Vagina (tissue), 2 donors: ENCODE results near the gene SYNM. TPM values are rescaled to one million over a fixed set of nuclear protein-coding genes. Genes with fewer than 3 reads are reported as not detected.

ENCODE experiments used
- DNase-seq, 2 donors: peaks; one replicate each; pipeline ENCODE4 v3.0.0-alpha.2; 2017; ENCODE audit errors: extremely low spot score in 2 of 2
- H3K27ac ChIP-seq: fragments of 200-600 bp; sonication (generic); one replicate; pipeline ENCODE4 v1.5.1; 2019
- H3K27me3 ChIP-seq: fragments of 200-600 bp; sonication (generic); one replicate; pipeline ENCODE4 v1.5.1; 2019
- H3K36me3 ChIP-seq, 2 donors: fragments of 200-600 bp; sonication (generic); one replicate each; pipeline ENCODE4 v1.5.1; 2017 to 2019
- H3K4me1 ChIP-seq: fragments of 200-600 bp; sonication (generic); one replicate; pipeline ENCODE4 v1.5.1; 2019
- H3K4me3 ChIP-seq, 2 donors: fragments of 200-600 bp; sonication (generic); 1 replicate in 1 of 2; 2 replicates in 1 of 2; pipeline ENCODE4 v1.5.1; 2016 to 2019
- H3K9me3 ChIP-seq: fragments of 200-600 bp; sonication (generic); one replicate; pipeline ENCODE4 v1.5.1; 2019
- POLR2A ChIP-seq, 2 donors: fragments of 450-650 bp; IDR thresholded peaks; one replicate each; pipeline ENCODE4 v1.6.1; 2017; ENCODE audit warnings: antibody characterized with exemption in 2 of 2, mild to moderate bottlenecking in 2 of 2, moderate library complexity in 2 of 2
- POLR2AphosphoS5 ChIP-seq, 2 donors: sonication (generic); formaldehyde crosslinking; IDR thresholded peaks; one replicate each; pipeline ENCODE4 v1.9.0; 2017; ENCODE audit warnings: antibody characterized with exemption in 2 of 2, mild to moderate bottlenecking in 2 of 2, low read depth in 1 of 2; ENCODE audit not compliant: insufficient read depth in 1 of 2
- intact Hi-C: fragments of 100-400 bp; cut with DNase I; formaldehyde crosslinking; loops from one replicate; pipeline ENCODE4 v1.15.1; 2023
- total RNA-seq: library from RNA; depleted of rRNA; stranded (reverse); fragments of >200 nt; gene quantifications from one replicate; pipeline ENCODE4 v1.2.3, GENCODE V29; 2016
- TF ChIP-seq, protein P1 (sequence below), 3 experiments: fragments of 450-650 bp in 2 of 3; fragments of 200-600 bp in 1 of 3; sonication (generic) in 1 of 3; IDR thresholded peaks; one replicate each; pipeline ENCODE4 v1.5.1; 2017 to 2019; ENCODE audit warnings: antibody characterized with exemption in 3 of 3, mild to moderate bottlenecking in 2 of 3, moderate library complexity in 2 of 3

SYNM gene
- total RNA-seq, 1 donor from 2014 or later: 62.6 TPM

DNA sequence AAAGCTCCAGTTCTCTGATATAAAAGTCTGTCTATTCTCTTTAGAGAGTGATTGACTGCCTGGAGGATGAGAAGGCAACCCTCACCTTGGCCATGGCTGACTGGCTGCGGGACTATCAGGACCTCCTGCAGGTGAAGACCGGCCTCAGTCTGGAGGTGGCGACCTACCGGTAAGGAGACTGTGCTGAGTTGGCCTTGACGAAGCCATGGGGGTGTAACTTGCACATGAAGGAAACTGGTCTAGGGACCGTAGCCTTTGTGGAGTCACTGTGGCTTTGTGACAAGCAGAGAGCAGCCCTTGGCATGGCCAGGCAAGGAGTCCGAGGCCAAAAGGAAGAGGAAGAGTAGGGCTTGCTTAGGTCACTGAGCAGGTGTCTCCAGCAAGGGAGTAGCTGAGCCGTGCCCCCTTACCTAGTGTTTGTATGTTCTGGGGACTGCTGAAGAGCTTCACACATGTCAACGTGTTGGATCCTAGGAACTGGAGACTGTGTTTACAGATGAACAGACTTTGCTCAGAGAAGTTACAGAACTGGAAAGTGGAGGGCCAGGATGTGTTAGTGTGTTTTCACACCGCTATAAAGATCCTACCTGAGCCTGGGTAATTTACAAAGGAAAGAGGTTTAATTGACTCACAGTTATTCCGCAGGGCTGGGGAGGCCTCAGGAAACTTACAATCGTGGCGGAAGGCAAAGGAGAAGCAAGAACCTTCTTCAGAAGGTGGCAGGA is 8.8 kb downstream of the SYNM start:
- peaks cover 15% of the 10 kb centered on the region for H3K4me1 ChIP-seq
- H3K36me3 ChIP-seq: no peaks in the 10 kb centered on the region
- no peaks in the 10 kb centered on the region for H3K27me3 ChIP-seq
- intact Hi-C loops: no loop called here
- H3K27ac ChIP-seq: no peak overlapping the region
- TF ChIP-seq POLR2AphosphoS5 (IDR thresholded peaks at IDR 0.05; ENCODE audit: insufficient read depth in 1 of 2, low read depth in 1 of 2): no peak
- TF ChIP-seq, protein P1, sequence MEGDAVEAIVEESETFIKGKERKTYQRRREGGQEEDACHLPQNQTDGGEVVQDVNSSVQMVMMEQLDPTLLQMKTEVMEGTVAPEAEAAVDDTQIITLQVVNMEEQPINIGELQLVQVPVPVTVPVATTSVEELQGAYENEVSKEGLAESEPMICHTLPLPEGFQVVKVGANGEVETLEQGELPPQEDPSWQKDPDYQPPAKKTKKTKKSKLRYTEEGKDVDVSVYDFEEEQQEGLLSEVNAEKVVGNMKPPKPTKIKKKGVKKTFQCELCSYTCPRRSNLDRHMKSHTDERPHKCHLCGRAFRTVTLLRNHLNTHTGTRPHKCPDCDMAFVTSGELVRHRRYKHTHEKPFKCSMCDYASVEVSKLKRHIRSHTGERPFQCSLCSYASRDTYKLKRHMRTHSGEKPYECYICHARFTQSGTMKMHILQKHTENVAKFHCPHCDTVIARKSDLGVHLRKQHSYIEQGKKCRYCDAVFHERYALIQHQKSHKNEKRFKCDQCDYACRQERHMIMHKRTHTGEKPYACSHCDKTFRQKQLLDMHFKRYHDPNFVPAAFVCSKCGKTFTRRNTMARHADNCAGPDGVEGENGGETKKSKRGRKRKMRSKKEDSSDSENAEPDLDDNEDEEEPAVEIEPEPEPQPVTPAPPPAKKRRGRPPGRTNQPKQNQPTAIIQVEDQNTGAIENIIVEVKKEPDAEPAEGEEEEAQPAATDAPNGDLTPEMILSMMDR (IDR thresholded peaks at IDR 0.05): no peak
- no peak for TF ChIP-seq POLR2A (IDR thresholded peaks at IDR 0.05)
- H3K4me3 ChIP-seq: no peak overlapping the region
- H3K9me3 ChIP-seq: no peaks in the 10 kb centered on the region
- DNase-seq: no peak

DNA sequence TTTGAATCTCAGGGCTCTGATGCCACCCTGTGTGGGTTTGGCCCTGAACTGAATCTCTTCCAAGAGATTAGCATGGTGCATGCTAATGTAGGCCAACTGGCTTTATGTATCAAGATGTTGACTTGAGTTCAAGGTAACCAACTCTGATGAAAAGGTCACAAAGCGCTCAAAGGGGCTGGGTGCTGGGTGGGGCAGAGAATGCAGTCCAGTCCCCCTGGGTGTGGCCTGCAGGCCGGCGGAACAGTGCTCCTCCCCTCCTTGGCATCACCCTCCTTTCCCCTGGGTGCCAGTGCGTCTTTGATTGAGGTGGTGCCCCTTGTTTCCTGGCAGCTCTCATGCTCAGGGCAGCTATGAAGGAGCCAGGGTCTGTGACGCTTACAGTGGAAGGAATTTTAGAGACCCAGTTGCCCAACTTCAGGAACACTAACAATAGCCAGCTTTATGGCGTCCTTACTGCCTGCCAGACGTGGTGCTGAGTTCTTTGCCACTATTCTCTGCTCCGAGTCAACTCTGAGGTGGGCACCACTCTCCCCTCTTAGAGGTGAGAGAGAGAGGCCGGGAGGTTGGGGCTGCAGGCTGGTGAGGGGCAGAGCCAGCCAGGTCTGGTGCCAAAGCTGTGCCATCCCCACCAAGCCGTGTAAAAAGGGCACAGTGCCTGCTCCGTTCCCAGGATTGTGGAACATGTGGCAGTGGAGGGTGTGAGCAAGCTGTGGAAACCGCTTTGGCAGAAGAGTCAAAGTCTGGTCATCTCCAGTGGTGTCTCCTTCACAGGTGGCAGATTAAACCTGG is 9.8 kb downstream of the SYNM start:
- Histone ChIP-seq H3K4me3 (no peak overlapping the region), H3K9me3 (no peaks in the 10 kb centered on the region), H3K27ac (no peak overlapping the region), H3K4me1 (peaks cover 14% of the 10 kb centered on the region), H3K27me3 (no peaks in the 10 kb centered on the region), H3K36me3 (peaks cover 0 to 6% of the 10 kb centered on the region in 2 donors)
- intact Hi-C loops: no loop called here
- no peak for DNase-seq
- no peak for TF ChIP-seq POLR2A (IDR thresholded peaks at IDR 0.05)
- TF ChIP-seq, protein P1 (IDR thresholded peaks at IDR 0.05): no peak
- TF ChIP-seq POLR2AphosphoS5 (IDR thresholded peaks at IDR 0.05; ENCODE audit: insufficient read depth in 1 of 2, low read depth in 1 of 2): no peak

DNA sequence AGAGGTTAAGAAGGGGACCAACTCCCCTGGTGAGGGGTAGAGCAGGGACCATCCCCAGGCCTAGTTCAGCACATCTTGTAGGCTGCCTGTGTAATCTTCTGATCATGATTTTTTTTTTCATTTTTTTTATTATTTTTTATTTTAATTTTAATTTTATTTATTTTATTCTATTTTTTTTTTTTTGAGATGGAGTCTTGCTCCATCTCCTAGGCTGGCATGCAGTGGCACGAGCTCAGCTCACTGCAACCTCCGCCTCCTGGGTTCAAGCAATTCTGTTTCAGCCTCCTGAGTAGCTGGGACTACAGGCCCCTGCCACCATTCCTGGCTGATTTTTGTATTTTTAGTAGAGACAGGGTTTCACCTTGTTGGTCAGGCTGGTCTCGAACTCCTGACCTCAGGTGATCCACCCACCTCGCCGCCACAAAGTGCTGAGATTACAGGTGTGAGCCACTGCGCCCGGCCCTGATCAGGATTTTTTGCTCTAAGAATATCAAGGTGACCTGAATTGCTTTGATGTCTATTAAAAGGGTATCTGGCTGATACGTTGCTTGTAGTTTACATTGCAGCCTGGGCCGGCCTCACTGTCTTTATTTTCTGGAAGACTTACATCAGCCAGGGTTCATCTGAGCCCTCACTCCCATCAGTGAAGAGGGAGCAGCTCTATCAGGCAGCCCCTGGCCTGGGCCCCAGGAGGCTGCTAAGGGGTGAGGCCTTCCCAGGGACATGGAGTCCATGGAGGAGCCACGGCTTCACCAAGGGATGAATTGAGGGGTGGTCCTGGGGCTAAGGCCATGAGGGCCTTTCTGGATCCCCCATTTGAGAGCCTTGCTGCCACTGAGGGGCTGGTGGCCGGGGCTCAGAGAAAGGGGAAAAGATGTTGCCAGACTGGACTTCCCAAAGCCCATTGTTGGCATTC is 10.7 kb downstream of the SYNM start:
- no peak overlapping the region for H3K4me3 ChIP-seq
- H3K36me3 ChIP-seq: peaks cover 0 to 6% of the 10 kb centered on the region in 2 donors

DNA sequence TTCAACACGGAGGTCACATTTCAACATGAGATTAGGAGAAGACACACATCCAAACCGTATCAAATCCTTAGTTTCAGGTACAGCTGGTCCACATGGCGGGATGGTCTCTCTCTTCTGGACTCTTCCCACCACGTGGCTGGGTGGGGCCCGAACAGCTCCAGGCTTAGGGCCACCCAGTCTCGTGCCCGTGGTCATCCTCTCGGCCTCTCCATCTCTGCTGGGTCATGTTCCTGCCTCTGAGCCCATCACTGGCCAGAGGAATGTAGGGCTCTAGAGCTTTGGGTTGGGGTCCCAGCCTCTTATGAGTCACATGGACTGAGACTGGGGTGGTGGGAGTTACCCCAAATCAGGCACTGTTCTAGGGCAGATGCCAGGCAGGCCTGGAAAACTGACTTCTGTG is 12.2 kb downstream of the SYNM start:
- Histone ChIP-seq H3K4me3 (no peak overlapping the region), H3K27me3 (no peaks in the 10 kb centered on the region), H3K9me3 (no peaks in the 10 kb centered on the region), H3K27ac (no peak overlapping the region), H3K36me3 (peaks cover 0 to 6% of the 10 kb centered on the region in 2 donors), H3K4me1 (peaks cover 3% of the 10 kb centered on the region)
- intact Hi-C loops: no loop called here
- DNase-seq: no peak
- TF ChIP-seq POLR2AphosphoS5 (IDR thresholded peaks at IDR 0.05; ENCODE audit: insufficient read depth in 1 of 2, low read depth in 1 of 2): no peak
- TF ChIP-seq, protein P1 (IDR thresholded peaks at IDR 0.05): no peak
- no peak for TF ChIP-seq POLR2A (IDR thresholded peaks at IDR 0.05)

More for the DNA sequence above, 10.7 kb downstream of the SYNM start:
- Histone ChIP-seq H3K27ac (no peak overlapping the region), H3K27me3 (no peaks in the 10 kb centered on the region), H3K9me3 (no peaks in the 10 kb centered on the region), H3K4me1 (peaks cover 9% of the 10 kb centered on the region)
- no peak for TF ChIP-seq POLR2AphosphoS5 (IDR thresholded peaks at IDR 0.05; ENCODE audit: insufficient read depth in 1 of 2, low read depth in 1 of 2)
- TF ChIP-seq, protein P1 (IDR thresholded peaks at IDR 0.05): no peak
- no peak for TF ChIP-seq POLR2A (IDR thresholded peaks at IDR 0.05)
- DNase-seq: no peak
- intact Hi-C loops: no loop called here
